NCI-H146 treated with DMSO at 0.1 percent for 48 hours (cell line): ENCODE measurements around the gene ARHGAP23.

Experiments used
- DNase-seq: peaks from one replicate; lab custom pipeline; 2025; ENCODE audit not compliant: unreplicated experiment; lab: John Stamatoyannopoulos, UW

The ARHGAP23 gene

GRCh38 chr17:38440614-38441397, 12.5 kb downstream of the ARHGAP23 start:
- no peak for DNase-seq

- DNase-seq: no peak
Observed at GRCh38 chr17:38441429-38442061, 13.3 kb downstream of the ARHGAP23 start.

GRCh38 chr17:38442548-38442947, 14.3 kb downstream of the ARHGAP23 start:
- no peak for DNase-seq

GRCh38 chr17:38443356-38444031, 15.2 kb downstream of the ARHGAP23 start:
- peak; percentile 14 for DNase-seq

GRCh38 chr17:38444151-38444550, 15.9 kb downstream of the ARHGAP23 start:
- DNase-seq: peak; percentile 53

- no peak for DNase-seq
Observed at GRCh38 chr17:38447502-38448085, 19.3 kb downstream of the ARHGAP23 start.

GRCh38 chr17:38448208-38448771, 20.0 kb downstream of the ARHGAP23 start:
- no peak for DNase-seq

GRCh38 chr17:38449364-38449763, 21.1 kb downstream of the ARHGAP23 start:
- no peak for DNase-seq

GRCh38 chr17:38450557-38451029, 22.3 kb downstream of the ARHGAP23 start:
- no peak for DNase-seq

GRCh38 chr17:38451030-38451839, 23.0 kb downstream of the ARHGAP23 start:
- no peak for DNase-seq

- DNase-seq: no peak
Observed at GRCh38 chr17:38451840-38452529, 23.7 kb downstream of the ARHGAP23 start.

GRCh38 chr17:38452719-38453118, 24.5 kb downstream of the ARHGAP23 start:
- no peak for DNase-seq

- DNase-seq: no peak
Observed at GRCh38 chr17:38453951-38454421, 25.7 kb downstream of the ARHGAP23 start.

GRCh38 chr17:38454532-38454931, 26.3 kb downstream of the ARHGAP23 start:
- no peak for DNase-seq

- no peak for DNase-seq
Observed at GRCh38 chr17:38455288-38455915, 27.1 kb downstream of the ARHGAP23 start.

GRCh38 chr17:38456031-38456815, 28.0 kb downstream of the ARHGAP23 start:
- DNase-seq: no peak

- DNase-seq: no peak
Observed at GRCh38 chr17:38457577-38458371, 29.5 kb downstream of the ARHGAP23 start.

- no peak for DNase-seq
Observed at GRCh38 chr17:38458521-38458920, 30.3 kb downstream of the ARHGAP23 start.
